Smooth muscle cell of the umbilical artery (primary cell): ENCODE data around the gene SERPINA3. TPM values are rescaled to one million over a fixed set of nuclear protein-coding genes. Genes with fewer than 3 reads are reported as not detected.

Experiments used
- total RNA-seq: library from RNA; depleted of rRNA; stranded (reverse); fragments of >200 nt; gene quantifications from 2 replicates; pipeline ENCODE4 v1.2.3, GENCODE V29; 2014

Gene SERPINA3
- 4.6 and 38.6 TPM in 2 replicates for total RNA-seq

GRCh38 chr14:94612174-94612573 is at the start of gene SERPINA3:
TSS of gene SERPINA3 (plus strand) at chr14:94612391. CDS start at chr14:94614442, 2,051 bp downstream.

GRCh38 chr14:94581127-94581999 is 30.8 kb upstream of the SERPINA3 start, which contains the start of gene SERPINA5:
TSS of gene SERPINA5 (plus strand) at chr14:94581426. CDS start at chr14:94587363, 5,937 bp downstream.

Other genes starting within 250 kb of the SERPINA3 start
- not detected in 2 replicates for gene SERPINA2, start 245.7 kb upstream of the SERPINA3 start, total RNA-seq
- 0.30 and 0.32 TPM in 2 replicates for gene SERPINA1, start 223.8 kb upstream of the SERPINA3 start, total RNA-seq
- gene SERPINA11, start 159.6 kb upstream of the SERPINA3 start, total RNA-seq, result not detected in 2 replicates
- not detected in 2 replicates for gene SERPINA9, start 136.2 kb upstream of the SERPINA3 start, total RNA-seq
- not detected in 2 replicates for gene SERPINA12, start 102.9 kb upstream of the SERPINA3 start, total RNA-seq
- not detected in 2 replicates for gene SERPINA4, start 50.9 kb upstream of the SERPINA3 start, total RNA-seq
- gene SERPINA5, start 31.0 kb upstream of the SERPINA3 start, total RNA-seq, result not detected in 2 replicates
- gene GSC, start 157.7 kb downstream of the SERPINA3 start, total RNA-seq, result 0.30 TPM in 1 of 2 replicates, not detected in the other